Inferior parietal cortex (tissue), 1 donor: Measurements from ENCODE around the gene STT3B.
A peak's percentile ranks its signal among the peaks of the same experiment; 100 is the strongest.

ENCODE experiments used
- DNase-seq: peaks from one replicate; pipeline ENCODE4 v3.0.0-alpha.2; 2016; ENCODE audit errors: extremely low spot score

The STT3B gene

DNA sequence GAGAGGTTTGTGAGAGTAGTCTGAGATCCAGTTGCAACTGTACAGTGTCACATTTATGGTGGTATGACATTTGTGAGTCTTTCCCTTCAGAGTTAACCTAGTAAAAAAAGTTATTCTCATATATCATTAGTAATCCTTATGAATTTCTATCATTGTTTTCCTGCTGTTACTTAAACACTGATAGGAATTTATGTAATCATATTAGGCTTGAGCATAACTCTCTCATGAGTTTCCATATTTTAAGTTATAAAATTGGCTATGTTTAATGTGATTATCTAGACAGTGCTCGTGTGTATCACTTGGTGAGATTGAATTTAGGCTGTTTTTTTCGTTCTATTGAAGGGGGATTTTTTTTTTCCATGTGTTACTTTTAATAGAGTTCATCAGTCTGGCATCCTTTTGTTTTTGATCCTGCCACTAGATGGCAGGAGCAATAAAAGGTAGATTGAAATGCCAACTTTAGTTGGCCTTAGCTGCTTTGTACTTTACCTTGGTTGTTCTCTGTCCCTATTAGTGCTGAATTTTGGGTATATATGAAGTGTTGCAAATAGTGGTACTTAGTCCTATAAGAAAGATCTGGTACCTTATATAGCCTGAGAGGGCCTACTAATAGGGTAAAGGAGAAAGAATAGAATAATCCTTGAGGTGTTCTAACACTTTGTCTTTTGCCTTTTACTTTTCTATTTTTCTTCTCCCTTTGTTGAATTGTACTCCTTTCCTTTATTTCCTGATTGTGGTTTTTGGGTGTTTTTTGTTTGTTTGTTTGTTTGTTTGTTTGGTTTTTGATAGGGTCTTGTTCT lies 17.9 kb downstream of the STT3B start:
- DNase-seq = peak; percentile 60

GRCh38 chr3:31551646-31552045 lies 18.9 kb downstream of the STT3B start:
- no peak for DNase-seq

GRCh38 chr3:31552103-31552502 lies 19.4 kb downstream of the STT3B start:
- no peak for DNase-seq

GRCh38 chr3:31553258-31553657 lies 20.5 kb downstream of the STT3B start:
- no peak for DNase-seq

DNA sequence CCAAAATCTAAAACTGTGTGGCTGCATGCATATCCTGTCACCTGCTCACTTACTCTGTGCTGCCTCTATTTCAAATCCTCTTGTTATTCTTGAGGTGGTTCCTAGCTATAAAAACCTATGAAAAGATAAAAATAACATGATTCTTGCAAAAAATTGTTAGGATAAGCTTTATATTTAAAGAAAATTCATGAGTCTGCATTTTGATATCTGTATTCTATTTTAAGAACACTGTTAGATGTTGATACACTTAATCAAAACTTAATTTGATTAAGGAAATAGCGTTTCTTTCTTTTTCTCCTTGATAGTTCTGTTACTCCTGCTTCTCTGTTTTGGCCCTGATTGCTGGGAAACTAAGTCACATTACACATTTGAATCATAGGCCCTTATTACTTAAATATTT lies 22.5 kb downstream of the STT3B start:
- DNase-seq = no peak

GRCh38 chr3:31559872-31560534 lies 27.3 kb downstream of the STT3B start:
- no peak for DNase-seq

- DNase-seq = no peak
These were observed 29.2 kb downstream of the STT3B start for GRCh38 chr3:31561891-31562290.

DNA sequence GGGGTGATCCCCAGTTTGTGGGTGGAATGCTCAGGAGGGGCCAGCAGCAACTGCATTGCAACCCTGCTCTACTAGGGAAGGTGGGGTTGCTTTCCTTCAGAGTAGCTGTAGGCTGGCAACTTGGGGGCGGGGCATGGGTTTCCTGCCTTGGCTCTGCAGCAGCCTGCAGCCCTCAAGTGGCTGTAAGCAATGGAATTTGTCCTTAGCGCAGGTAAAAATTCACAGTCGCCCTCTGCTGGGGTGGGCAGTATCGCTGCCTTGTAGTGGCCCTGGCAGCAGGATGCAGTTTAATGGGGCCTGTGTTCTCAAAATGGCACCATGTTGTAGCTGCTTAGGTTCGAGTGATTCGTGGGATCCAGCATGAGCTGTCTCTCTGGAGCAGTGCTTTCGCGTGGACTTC lies 29.8 kb downstream of the STT3B start:
- no peak for DNase-seq

GRCh38 chr3:31565288-31565687 lies 32.6 kb downstream of the STT3B start:
- no peak for DNase-seq

DNA sequence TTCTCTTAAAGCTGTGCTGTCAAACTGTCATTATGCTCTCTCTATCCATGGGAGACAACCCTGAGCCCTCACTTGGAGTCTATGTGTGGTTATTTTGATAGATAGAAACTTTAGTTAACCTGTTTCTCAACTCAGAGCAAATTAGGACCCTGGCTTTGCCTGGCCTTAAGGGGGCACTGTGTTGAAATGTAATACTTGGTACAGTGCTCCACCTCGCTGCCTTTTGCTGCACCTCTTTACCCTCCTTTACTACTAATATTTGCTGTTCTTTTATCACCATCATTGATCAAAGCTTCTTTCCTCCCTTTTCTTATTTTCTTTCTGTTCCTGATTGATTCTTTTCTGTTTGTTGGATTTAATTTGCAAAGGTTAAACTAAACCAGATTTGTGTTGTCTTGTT lies 34.3 kb downstream of the STT3B start:
- no peak for DNase-seq

GRCh38 chr3:31568649-31569048 lies 35.9 kb downstream of the STT3B start:
- DNase-seq = no peak

- no peak for DNase-seq
These were observed 38.6 kb downstream of the STT3B start for GRCh38 chr3:31571325-31571724.

DNA sequence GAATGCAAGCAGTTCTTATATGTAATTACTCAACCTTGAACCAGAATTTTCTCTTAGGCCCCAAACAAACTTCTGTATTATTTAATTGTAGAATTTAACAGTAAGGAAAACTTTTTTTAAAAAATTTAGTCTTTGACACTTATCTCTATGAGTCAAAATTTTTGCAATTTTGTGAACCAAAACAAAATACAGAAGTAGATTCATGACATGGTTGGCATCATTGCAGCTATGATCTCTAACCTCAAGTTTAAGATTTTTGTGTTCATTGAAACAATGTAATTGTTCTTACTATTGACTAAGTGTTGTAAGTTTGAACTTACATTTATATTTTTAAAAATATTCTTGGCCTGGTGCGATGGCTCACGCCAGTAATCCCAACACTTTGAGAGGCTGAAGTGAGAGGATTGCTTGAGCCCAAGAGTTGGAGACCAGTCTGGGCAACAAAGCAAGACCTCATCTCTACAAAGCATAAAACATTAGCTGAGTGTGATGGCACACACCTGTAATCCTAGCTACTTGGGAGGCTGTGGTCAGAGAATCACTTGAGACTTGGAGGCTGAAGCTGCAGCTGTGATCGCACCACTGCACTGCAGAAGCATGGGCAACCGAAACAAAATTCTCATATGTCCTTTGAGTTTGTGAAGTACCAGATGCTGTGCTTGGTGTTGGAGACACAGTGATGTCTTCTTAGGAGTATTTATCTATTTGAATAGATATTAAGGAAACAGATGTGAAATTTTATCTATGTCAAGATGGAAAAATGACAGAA lies 39.7 kb downstream of the STT3B start:
- DNase-seq = no peak

- DNase-seq = no peak
These were observed 40.5 kb downstream of the STT3B start for GRCh38 chr3:31573036-31573779.

DNA sequence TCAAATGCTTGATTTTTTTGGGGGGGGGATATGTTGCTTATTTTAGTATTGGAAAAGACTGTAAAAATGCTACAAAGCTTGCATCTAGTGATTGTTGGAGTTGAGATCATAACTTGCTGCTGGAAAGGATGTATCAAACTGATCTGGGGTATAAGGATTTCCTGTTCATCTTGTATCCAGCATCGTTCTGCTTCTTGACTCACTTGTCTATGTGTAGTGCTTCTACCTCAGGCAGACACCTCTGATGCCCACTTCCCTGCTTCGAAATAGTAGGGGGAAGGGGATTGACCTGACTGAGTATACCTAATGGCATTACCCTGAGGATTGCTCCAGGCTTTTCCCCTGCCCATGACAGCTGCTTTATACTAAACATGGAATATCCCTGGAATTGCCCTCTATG lies 42.7 kb downstream of the STT3B start:
- DNase-seq = no peak

GRCh38 chr3:31576521-31576920 lies 43.8 kb downstream of the STT3B start:
- no peak for DNase-seq

DNA sequence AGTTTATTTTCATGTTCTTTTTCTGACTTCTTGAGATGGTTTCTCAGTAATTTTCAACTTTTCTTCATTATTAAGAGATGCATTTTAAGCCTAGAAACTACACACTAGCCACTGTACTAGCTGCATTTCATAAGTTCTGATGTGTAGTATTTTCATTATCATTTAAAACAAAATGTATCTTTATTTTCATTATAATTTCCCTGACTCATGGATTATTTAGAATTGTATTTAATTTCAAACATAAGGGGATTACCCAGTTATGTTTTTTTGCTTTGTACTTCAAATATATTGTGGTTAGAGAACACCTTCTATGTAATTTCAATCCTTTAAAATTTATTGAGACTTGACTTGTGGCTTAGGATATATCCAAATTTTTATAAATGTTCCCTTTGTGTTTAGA lies 44.5 kb downstream of the STT3B start:
- no peak for DNase-seq

DNA sequence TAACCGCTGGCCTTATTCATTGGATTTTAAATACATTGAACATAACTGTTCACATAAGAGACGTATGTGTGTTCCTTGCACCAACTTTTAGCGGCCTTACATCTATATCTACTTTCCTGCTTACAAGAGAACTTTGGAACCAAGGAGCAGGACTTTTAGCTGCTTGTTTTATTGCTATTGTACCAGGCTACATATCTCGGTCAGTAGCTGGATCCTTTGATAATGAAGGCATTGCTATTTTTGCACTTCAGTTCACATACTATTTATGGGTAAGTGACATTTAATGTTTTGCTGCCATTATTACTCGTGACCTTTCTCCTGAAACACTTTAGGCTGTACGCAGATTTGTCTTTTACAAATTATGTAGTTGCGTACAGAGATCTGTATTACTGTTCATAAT lies 47.1 kb downstream of the STT3B start:
- DNase-seq = no peak

GRCh38 chr3:31580645-31581044 lies 47.9 kb downstream of the STT3B start:
- DNase-seq = no peak

- DNase-seq = no peak
These were observed 48.9 kb downstream of the STT3B start for GRCh38 chr3:31581660-31582059.

GRCh38 chr3:31589228-31589627 lies 56.5 kb downstream of the STT3B start:
- no peak for DNase-seq

GRCh38 chr3:31590650-31591049 lies 57.9 kb downstream of the STT3B start:
- no peak for DNase-seq
